ENCODE measurements around the gene GRM4. TPM values are rescaled to one million over a fixed set of nuclear protein-coding genes. Genes with fewer than 3 reads are reported as not detected.

The GRM4 gene
- total and polyA plus RNA-seq, 2 donors = 0.01 to 0.11 TPM

DNA sequence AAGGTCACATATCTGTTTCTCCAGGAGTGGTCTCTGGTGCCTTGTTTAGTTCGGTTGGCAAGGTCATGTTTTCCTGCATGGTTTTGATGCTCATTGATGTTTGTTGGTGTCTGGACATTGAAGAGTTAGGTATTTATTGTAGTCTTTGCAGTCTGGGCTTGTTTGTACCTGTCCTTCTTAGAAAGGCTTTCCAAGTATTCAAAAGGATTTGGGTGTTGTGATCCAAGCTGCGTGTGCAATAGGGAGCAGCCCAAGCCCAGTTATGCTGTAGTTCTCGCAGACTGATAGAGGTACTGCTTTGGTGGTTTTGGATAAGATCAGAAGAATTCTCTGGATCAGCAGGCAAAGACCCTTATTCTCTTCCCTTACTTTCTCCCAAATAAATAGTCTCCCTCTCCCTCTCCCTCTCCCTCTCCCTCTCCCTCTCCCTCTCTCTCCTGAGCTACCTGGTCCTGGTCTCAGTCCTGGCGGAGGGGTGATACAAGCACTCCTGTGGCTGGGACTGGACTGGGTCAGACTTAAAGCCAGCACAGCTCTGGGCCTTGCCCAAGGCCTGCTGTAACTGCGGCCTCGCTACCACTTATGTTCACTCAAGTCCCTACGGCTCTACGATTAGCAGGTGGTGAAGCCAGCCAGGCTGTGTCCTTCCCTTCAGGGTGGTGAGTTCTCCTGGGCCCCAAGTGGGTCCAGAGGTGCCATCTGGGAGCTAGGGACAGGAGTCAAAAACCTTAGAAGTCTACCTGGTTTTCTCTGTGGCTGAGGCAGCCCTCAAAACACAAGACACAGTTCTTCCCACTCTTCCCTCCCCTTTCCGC, 27.3 kb upstream of the GRM4 start:
- no peak overlapping the region for H3K27ac ChIP-seq (ENCODE audit: low read depth)
- DNase-seq (ENCODE audit: extremely low spot score) = no peak
- 75% methylated on average over 9 of the region's 9 CpGs for WGBS

DNA sequence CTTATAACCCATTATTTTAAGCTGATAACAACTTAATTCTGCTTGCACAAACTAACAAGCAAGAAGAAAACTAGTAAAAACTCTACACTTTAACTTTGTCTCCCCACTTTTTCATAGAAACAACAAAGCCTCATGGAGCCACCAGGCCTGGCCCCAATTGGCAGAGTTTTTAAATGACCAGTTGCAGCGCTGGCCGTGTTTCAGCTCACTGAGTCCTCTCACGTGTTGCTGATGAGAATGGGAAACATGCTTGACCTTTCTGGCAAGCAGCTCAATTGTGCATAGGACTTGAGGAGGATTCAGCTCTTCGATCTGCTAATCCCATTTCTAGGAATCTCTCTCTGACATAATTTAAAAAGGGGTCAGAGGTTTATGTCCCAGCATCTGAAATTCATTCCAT, 24.5 kb upstream of the GRM4 start:
- no peak for DNase-seq (ENCODE audit: extremely low spot score)
- Histone ChIP-seq H3K4me3 (ENCODE audit: low read depth, low read length) (no peak overlapping the region), H3K4me1 (ENCODE audit: insufficient read depth) (no peaks in the 10 kb centered on the region), H3K36me3 (ENCODE audit: insufficient read depth) (no peaks in the 10 kb centered on the region), H3K27ac (ENCODE audit: low read depth) (no peak overlapping the region)
- WGBS = 44% methylated on average over 4 of the region's 4 CpGs

More for the DNA sequence above, 27.3 kb upstream of the GRM4 start:
- H3K4me3 ChIP-seq (ENCODE audit: low read depth, low read length) = no peak overlapping the region
- no peaks in the 10 kb centered on the region for H3K4me1 ChIP-seq (ENCODE audit: insufficient read depth)
- no peaks in the 10 kb centered on the region for H3K36me3 ChIP-seq (ENCODE audit: insufficient read depth)

DNA sequence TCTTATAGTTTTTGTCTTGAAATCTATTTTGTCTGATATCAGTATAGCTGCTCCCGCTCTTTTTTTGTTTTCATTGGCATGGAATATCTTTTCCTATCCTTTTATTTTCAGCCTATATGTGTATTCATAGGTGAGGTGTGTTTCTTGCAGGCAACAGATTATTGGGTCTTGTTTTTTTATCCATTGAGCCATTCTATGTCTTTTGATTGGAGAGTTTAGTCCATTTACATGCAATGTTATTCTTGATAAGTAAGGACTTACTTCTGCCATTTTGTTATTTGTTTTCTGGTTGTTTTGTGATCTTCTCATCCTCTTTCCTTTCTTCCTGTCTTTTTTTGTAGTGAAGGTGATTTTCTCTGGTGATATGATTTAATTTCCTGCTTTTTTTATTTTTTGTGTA, 24.0 kb upstream of the GRM4 start:
- no peak for DNase-seq (ENCODE audit: extremely low spot score)
- Histone ChIP-seq H3K27ac (ENCODE audit: low read depth) (no peak overlapping the region), H3K4me1 (ENCODE audit: insufficient read depth) (no peaks in the 10 kb centered on the region), H3K36me3 (ENCODE audit: insufficient read depth) (no peaks in the 10 kb centered on the region), H3K4me3 (ENCODE audit: low read depth, low read length) (no peak overlapping the region)
- WGBS = 99% methylated on average over 1 of the region's 1 CpG

DNA sequence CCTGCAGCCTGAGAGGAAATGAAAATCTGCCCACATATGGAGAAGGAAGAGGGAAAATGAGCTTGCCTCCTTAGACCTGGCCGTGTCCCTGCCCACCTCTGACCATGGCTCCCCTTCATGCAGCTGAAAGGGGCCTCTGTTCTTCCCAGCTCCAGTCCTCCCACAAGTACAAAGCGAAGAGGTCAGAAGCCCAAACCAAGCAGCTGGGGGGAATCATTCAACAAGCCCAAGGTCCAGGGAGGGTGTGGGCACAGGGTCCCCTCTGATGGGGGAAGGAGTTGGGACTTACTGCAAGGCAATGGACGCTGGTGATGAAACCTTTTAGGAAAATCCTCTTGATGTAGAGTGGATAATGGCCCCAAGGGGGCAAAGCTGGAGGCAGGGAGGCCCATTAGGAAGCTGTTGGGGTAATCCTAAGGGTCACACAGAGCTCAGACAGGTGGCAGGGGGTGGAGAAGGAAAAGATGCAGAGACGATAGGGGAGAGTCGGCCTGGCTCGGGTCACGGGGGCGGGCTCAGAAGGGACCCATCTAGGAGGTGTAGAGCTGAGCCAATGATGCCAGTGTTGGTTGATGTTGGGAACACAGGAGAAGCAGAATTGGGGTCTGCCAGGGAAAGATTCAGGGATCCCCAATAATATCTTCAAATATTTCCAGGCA, 16.1 kb upstream of the GRM4 start:
- Histone ChIP-seq H3K4me1 (ENCODE audit: insufficient read depth) (no peaks in the 10 kb centered on the region), H3K36me3 (ENCODE audit: insufficient read depth) (no peaks in the 10 kb centered on the region), H3K27ac (ENCODE audit: low read depth) (no peak overlapping the region), H3K4me3 (ENCODE audit: low read depth, low read length) (no peak overlapping the region)
- DNase-seq (ENCODE audit: extremely low spot score) = no peak
- WGBS = 65% methylated on average over 8 of the region's 8 CpGs

DNA sequence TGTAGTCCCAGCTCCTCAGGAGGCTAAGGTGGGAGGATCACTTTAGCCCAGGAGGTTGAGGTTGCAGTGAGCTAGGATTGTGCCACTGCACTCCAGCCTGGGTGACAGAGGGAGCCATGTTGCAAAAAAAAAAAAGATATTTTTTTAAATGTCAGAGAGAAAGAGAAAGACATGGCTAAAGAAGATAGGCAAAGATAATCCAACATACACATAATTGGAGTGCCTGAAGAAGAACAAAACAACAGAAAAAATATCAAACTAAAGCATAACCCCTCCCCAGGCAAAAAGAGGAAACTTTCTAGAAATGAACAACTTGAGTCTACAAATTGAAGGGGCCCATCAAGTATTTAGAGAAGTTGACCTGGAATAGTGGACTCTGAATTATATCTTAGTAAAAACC, 14.0 kb upstream of the GRM4 start:
- no peak for DNase-seq (ENCODE audit: extremely low spot score)
- Histone ChIP-seq H3K36me3 (ENCODE audit: insufficient read depth) (no peaks in the 10 kb centered on the region), H3K4me1 (ENCODE audit: insufficient read depth) (no peaks in the 10 kb centered on the region), H3K4me3 (ENCODE audit: low read depth, low read length) (no peak overlapping the region), H3K27ac (ENCODE audit: low read depth) (no peak overlapping the region)

DNA sequence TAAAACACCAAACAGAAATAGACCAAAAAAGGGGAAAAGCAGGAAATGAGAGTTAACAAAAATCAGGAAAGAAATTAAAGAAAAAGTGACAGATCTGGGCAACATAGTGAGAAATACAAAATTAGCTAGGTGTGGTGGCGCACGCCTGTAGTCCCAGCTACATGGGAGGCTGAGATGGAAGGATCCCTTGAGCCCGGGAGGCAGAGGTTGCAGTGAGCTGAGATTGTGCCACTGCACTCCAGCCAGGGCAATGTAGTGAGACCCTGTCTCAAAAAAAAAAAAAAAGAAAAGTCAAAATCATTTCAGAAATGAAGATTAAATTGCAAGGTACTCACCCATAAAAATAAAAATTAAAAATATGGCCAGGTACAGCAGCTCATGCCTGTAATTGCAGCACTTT, 13.0 kb upstream of the GRM4 start:
- Histone ChIP-seq H3K36me3 (ENCODE audit: insufficient read depth) (no peaks in the 10 kb centered on the region), H3K27ac (ENCODE audit: low read depth) (no peak overlapping the region), H3K4me3 (ENCODE audit: low read depth, low read length) (no peak overlapping the region), H3K4me1 (ENCODE audit: insufficient read depth) (no peaks in the 10 kb centered on the region)
- DNase-seq (ENCODE audit: extremely low spot score) = no peak
- 92% methylated on average over 3 of the region's 3 CpGs for WGBS

DNA sequence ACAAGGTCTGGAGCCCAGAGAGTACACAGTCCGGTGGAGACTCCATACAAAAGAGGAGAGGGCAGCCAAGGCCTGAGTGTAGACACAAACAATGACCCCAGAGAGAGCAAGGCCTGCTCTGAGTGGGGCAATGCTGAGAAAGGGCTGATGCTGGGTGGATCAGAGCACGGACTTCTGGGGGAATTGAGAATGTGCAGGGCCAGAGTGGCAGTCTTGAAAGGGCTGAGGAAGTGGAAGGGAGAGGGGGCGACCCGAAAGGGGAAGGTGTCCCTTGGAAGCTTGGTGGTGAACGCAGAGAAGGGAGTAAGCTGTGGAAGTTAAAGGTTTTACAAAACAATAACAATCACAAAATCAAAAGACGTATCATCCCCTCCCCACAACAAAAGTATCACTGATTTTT, 12.0 kb upstream of the GRM4 start:
- H3K36me3 ChIP-seq (ENCODE audit: insufficient read depth) = no peaks in the 10 kb centered on the region
- no peaks in the 10 kb centered on the region for H3K4me1 ChIP-seq (ENCODE audit: insufficient read depth)
- 64% methylated on average over 6 of the region's 6 CpGs for WGBS
- H3K27ac ChIP-seq (ENCODE audit: low read depth) = no peak overlapping the region
- H3K4me3 ChIP-seq (ENCODE audit: low read depth, low read length) = no peak overlapping the region
- DNase-seq (ENCODE audit: extremely low spot score) = no peak

DNA sequence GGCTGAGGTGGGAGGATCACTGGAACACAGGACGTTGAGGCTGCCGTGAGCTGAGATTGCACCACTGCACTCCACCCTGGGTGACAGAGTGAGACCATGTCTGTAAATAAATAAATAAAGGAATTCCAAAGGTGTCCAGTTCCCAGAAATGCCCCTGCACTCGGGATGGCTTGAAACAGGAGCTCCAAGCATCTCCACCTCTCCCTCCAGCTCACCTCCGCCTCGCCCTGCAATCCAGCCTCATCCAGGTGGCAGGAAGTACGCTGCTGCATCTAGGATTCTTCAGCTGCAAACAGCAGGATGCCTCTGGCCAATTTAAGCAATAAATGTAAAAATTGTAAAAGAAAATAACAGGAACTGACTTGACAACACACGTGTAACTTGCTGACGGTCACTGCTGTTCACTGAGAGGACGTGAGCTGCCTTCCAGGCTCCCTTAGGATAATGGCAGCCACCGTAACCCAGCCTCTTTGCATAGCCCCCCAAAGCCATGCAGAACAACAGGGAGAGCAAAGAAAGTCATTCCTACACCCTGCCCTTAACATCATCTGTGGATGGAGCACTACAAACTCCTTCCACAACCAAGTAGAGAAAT, 11.4 kb upstream of the GRM4 start:
- no peaks in the 10 kb centered on the region for H3K36me3 ChIP-seq (ENCODE audit: insufficient read depth)
- WGBS = 70% methylated on average over 10 of the region's 10 CpGs
- H3K27ac ChIP-seq (ENCODE audit: low read depth) = no peak overlapping the region
- no peak for DNase-seq (ENCODE audit: extremely low spot score)
- no peaks in the 10 kb centered on the region for H3K4me1 ChIP-seq (ENCODE audit: insufficient read depth)
- H3K4me3 ChIP-seq (ENCODE audit: low read depth, low read length) = no peak overlapping the region

DNA sequence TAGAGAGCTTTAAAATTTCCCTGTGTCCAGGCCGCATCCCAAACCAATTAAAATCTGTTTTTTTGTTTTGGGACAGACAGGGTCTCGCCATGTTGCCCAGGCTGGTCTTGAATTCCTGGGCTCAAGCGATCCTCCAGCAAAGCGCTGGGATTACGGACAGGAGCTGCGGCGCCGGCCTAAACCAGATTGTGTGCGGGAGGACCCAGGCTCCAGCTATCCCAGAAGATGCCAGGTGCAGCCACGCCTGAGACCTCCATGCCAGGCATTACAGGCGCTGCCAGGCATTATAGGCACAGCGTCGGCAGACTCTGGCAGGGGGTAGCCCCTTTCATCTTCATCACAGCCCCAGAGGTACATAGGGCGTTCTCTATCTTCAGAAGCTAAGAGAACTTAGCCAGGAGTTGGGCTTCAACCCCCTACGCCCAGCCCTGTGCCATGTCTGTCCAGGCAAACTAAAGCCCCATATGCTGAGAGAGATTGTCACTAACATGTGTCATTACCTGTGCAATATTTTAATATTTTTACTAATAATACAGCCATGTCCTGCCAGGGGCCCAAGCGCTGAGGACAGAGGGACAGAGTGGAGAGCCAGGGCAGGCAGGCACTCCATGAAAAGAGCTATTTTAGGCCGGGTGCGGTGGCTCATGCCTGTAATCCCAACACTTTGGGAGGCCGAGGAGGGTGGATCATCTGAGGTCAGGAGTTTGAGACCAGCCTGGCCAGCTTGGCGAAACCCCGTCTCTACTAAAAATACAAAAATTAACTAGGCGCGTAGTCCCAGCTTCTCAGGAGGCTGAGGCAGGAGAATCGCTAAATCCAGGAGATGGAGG, 9.8 kb upstream of the GRM4 start:
- no peaks in the 10 kb centered on the region for H3K4me1 ChIP-seq (ENCODE audit: insufficient read depth)
- H3K36me3 ChIP-seq (ENCODE audit: insufficient read depth) = no peaks in the 10 kb centered on the region
- no peak for DNase-seq (ENCODE audit: extremely low spot score)
- H3K27ac ChIP-seq (ENCODE audit: low read depth) = no peak overlapping the region
- 84% methylated on average over 24 of the region's 24 CpGs for WGBS
- no peak overlapping the region for H3K4me3 ChIP-seq (ENCODE audit: low read depth, low read length)

DNA sequence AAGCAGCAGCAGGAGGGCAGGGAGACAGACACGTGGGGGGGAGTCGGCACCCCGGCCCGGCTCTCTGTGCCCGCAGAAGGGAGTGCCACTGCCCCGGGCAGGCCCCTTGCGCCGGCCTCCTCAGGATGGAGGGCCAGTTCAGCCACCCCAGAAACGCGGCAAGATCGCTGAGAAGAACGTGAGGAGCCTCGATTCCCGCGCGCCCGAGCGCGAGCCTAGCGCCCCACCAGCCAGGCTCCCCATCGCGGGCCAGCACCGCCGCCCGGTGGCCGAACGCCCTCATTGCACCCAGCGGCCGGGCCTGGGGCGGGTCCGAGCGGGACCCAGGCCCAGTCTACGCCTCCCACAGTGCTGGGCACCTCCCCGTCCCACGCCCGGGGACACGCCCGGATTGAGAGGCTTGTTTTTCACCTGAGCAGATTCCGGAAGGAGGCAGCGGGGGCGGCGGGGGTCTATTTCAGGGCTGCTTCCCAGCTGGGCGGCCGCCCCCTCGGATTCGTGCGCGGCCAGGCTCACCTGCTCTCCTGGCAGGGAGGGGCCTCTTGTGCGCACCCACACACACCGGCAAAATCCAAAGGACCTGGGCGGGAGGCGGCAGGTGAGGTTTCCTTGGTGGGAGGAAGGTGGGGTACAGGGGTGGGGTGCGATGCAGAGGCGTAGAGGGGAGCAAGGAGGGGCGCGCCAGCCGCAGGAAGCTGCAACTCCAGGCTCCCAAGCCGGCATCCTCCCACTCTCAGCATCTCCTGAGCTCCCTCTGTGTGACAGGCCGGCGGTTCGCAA, 9.0 kb upstream of the GRM4 start:
- Histone ChIP-seq H3K4me1 (ENCODE audit: insufficient read depth) (no peaks in the 10 kb centered on the region), H3K4me3 (ENCODE audit: low read depth, low read length) (no peak overlapping the region), H3K36me3 (ENCODE audit: insufficient read depth) (no peaks in the 10 kb centered on the region), H3K27ac (ENCODE audit: low read depth) (no peak overlapping the region)
- DNase-seq (ENCODE audit: extremely low spot score) = no peak
- 5% methylated on average over 61 of the region's 61 CpGs for WGBS

DNA sequence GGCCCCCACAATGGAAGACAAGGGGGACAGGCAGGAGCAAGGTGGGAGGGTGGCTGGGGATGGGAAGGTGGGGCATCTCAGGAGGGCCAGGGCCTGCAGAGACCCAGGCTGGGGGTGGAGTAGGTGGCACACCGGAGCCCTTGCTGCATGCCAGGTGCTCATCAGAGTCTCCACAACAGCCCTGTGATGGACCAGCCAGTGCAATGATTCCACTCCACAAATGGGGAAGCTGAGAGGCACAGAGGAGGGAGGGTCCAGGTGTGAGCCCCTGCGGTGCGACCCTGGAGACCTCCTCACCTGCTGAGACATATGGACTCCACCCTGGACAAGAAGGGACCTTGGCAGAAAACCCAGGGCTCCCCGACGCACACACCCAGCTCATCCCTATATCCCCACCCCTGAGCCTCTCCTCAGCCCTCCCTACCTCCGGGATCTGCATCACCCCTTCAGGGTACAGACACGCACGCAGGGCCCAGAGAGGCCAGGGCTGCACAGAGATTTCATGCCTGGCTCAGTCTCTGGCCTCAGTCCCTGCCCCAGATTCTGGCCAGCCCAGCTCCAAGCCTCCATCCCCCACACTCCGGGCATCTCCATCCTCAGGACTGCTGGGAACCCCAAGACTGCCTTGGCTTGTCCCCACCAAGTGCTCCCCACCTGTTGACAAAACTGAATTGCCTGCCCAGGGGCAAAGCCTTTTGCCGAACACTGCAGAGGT, 7.1 kb upstream of the GRM4 start:
- Histone ChIP-seq H3K27ac (ENCODE audit: low read depth) (no peak overlapping the region), H3K4me1 (ENCODE audit: insufficient read depth) (no peaks in the 10 kb centered on the region), H3K4me3 (ENCODE audit: low read depth, low read length) (no peak overlapping the region), H3K36me3 (ENCODE audit: insufficient read depth) (no peaks in the 10 kb centered on the region)
- 77% methylated on average over 10 of the region's 10 CpGs for WGBS
- no peak for DNase-seq (ENCODE audit: extremely low spot score)

DNA sequence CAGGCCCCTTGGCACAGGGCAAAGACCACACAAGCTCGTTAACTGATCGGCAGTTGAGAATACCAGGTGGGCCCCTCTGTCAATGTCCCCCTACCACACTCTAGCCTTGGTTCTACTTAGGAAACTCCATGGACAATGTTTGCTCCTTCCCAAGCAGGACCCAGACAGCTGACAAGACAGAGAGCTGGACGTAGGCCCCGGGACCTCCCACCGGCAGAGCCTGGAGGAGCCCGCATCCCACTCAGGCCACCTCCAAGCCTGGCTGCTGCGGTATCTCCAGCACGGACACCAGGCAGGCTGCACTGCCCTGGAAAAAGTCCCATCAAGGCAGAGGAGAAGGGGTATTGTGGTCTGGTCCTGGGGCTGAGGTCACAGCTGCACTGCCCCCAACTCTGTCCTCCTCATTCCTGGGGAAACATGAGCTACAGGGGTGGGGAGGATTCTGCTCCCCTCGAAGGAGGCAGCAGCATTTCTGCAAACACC, 6.2 kb upstream of the GRM4 start:
- no peaks in the 10 kb centered on the region for H3K36me3 ChIP-seq (ENCODE audit: insufficient read depth)
- H3K4me3 ChIP-seq (ENCODE audit: low read depth, low read length) = no peak overlapping the region
- no peak overlapping the region for H3K27ac ChIP-seq (ENCODE audit: low read depth)
- no peak for DNase-seq (ENCODE audit: extremely low spot score)
- H3K4me1 ChIP-seq (ENCODE audit: insufficient read depth) = no peaks in the 10 kb centered on the region
- 35% methylated on average over 9 of the region's 9 CpGs for WGBS

Data from urinary bladder (tissue), 4 donors.